Urothelium cell line (cell line): ENCODE results near the gene LRIT1.
"Not testable (repeated sequence)": the region's sequence is repeated elsewhere in the genome, so short reads cannot be mapped to it uniquely, and the experiment has no call there.

Experiments
- DNase-seq: peaks from one replicate; pipeline ENCODE4 v3.0.0; 2011; ENCODE audit warnings: low spot score, mixed read lengths
- FAIRE-seq: peaks from 2 replicates; lab custom pipeline; 2011; peaks lifted over from hg19 to GRCh38; lab: Jason Lieb, UNC

LRIT1 gene, protein sequence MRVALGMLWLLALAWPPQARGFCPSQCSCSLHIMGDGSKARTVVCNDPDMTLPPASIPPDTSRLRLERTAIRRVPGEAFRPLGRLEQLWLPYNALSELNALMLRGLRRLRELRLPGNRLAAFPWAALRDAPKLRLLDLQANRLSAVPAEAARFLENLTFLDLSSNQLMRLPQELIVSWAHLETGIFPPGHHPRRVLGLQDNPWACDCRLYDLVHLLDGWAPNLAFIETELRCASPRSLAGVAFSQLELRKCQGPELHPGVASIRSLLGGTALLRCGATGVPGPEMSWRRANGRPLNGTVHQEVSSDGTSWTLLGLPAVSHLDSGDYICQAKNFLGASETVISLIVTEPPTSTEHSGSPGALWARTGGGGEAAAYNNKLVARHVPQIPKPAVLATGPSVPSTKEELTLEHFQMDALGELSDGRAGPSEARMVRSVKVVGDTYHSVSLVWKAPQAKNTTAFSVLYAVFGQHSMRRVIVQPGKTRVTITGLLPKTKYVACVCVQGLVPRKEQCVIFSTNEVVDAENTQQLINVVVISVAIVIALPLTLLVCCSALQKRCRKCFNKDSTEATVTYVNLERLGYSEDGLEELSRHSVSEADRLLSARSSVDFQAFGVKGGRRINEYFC

DNA sequence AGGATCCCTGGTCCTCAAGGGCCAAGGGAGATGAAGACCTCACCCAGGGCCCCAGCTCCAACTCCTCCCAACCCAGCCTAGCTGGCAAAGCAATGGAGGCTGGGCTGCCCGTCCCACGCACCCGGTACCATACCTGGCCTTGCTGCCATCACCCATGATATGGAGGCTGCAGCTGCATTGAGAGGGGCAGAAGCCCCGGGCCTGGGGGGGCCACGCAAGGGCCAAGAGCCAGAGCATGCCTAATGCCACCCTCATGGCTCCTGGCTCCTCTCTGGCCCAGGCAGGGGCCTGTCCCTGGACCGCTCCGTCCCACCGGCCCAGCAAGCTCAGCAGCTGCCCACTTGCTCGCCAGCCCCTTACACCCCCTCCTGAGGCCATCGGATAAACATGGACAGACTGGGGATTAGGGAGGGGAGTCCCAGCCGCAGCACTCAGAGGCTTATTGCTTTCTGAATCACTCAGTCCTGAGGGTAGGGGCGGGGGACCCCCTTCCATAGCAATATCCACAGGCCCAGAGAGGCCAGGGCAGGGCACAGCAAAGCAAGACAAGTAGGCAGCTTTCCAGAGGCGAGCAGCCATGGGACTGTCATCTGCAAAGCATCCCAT, at the start of gene LRIT1:
Gene LRIT1 (minus strand): TSS at position 362 of the 606 bp plus-strand sequence. CDS start 107 bp downstream, at position 255.
- DNase-seq = no peak
- FAIRE-seq = no peak

DNA sequence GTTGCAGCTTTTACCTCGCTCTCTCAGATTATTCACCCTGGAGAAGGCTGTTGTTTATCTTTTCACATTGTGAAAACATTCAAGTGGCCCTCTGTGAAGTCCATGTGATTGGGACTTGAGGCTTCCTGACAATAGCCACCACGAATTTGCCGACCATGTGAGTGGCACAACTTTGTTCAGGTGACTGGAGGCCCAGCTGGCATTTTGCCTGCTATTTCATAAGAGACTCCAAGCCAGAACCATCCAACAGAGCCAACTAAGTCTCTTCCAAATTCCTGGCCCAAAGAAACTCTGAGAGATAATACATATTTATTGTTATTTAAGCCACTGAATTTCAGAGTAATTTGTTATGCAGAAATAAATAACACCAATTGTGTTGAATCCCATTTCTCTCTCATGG, 48.9 kb upstream of the LRIT1 start:
- DNase-seq (no peak), FAIRE-seq (no peak)

DNA sequence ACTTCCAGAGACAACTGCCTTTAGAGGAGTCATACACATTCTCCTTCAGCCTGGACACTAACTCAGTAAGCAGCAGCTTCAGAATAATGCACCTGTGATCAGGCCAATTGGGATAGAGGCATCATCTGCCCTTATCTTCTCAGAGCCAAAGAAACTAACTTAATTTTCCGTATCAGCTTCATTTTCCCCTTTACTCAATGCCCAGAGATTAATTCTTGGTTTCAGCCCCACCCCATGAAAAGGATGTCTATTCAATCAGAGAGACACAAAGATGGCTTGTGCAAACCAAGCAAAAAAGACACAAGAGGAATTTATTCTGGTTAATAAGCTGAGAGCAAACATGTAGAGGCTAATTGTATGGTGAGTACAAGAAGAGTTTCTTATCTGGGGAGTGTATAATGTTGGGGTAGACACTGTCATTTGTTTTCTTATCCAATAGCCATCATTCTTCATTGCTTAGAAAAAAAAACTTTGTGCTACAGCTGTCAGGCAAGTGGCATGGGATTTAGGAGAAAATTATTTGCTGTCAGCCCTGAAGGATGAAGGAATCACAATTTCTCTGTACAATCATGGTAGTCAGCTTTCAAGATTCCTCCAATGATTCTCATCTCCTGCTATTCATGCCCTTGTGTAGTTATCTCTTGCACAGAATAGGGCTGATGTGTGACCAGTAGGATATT, 48.3 kb upstream of the LRIT1 start:
- no peak for DNase-seq
- no peak for FAIRE-seq

DNA sequence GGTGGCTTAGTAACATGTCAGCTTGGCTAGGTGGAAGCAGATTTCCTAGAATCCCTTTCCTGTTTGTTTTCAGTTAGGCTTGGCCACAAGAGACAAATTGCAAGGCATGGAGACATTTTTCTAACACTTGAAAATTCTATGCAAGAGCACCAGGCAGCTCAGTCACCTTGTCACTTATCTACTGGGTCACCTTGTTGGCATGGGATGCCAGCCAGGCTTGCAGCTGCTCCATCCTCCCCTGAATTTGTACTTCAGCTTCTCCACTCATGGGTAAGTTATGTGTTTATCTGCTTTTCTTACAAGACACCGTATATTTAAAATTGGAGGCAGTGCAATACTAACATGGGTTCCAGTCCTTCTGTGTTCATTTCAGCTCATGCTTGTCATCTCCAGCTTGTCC, 46.8 kb upstream of the LRIT1 start:
- no peak for DNase-seq
- no peak for FAIRE-seq

DNA sequence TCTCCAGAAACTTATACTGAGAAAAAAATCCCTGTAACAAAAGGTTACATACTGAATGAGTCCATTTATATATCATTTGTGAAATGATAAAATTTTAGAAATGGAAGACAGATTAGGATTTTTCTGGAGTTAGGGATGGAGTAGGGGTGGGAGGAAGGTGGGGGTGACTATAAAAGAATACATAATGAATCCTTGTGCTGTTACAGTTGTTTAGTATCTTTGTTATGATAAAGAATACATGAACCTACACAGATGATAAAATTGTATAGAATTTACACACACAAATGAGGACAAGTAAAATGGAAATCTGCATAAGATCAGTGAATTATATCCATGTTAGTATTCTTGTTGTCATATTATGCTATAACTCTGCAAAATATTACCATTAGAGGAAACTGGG, 45.3 kb upstream of the LRIT1 start:
- DNase-seq (no peak), FAIRE-seq (no peak)

DNA sequence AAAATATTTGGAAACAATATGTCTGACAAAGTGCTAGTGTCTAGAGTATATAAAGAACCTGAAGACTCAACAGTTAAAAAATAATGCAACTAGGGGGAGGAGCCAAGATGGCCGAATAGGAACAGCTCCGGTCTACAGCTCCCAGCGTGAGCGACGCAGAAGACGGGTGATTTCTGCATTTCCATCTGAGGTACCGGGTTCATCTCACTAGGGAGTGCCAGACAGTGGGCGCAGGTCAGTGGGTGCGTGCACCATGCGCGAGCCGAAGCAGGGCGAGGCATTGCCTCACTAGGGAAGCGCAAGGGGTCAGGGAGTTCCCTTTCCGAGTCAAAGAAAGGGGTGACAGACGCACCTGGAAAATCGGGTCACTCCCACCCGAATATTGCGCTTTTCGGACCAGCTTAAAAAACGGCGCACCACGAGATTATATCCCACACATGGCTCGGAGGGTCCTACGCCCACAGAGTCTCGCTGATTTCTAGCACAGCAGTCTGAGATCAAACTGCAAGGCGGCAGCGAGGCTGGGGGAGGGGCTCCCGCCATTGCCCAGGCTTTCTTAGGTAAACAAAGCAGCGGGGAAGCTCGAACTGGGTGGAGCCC, 38.6 kb upstream of the LRIT1 start:
- FAIRE-seq, DNase-seq: not testable (repeated sequence)

DNA sequence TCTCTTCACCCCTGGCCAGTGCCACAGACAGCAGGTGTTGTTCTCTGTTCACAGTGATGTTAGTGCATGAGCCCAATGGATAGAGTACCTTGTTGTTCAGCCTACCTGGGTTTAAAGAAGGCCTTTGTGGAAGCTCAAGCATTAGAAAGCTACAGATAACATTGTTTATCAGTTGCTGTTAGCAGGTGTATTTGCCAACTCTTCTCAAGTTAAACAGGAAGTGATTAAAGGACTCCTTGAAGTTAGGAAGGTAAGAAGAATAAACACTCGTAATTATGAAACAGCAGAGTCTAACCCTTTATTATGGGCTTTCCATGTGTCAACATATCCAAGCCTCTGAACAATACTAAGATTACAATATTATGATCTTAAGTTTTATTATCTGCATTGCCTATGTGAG, 29.4 kb upstream of the LRIT1 start:
- FAIRE-seq = no peak
- no peak for DNase-seq

DNA sequence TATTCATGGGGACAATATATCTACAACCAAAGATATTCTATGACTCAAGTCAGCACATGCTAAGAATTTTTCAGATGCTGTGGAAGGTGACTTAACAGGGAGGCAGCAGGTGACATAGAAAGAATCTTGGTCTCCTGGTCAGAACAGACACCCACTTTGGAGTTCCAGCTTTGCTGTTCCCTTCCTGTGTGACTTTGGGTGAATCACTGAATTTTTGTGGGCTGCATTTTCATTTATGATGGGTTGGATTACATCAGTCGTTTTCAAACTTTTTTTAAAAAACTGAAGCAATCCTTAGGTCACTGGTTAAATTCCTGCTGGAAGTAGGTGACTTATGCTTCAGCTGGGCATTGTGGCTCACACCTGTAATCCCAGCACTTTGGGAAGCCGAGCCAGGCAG, 28.4 kb upstream of the LRIT1 start:
- FAIRE-seq (no peak), DNase-seq (peak; percentile 76)

DNA sequence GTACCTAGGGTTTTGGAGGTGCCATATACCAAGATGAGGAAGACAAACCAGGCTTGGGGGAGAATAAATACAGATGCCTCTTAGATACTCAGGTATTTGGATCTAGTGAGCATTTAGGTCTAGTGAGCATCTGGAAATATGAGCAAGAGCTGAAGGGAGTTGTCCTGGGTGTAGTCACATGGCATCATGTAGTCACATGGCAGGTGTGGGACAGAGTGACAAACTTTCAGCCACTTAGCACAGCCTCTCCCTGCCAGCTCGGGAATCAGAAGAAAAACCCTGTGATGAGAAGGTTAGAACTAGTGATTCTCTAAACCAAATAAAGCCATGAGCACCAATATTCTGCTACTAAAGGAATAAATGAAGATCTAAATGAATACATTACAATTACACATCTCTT, 27.8 kb upstream of the LRIT1 start:
- no peak for FAIRE-seq

DNA sequence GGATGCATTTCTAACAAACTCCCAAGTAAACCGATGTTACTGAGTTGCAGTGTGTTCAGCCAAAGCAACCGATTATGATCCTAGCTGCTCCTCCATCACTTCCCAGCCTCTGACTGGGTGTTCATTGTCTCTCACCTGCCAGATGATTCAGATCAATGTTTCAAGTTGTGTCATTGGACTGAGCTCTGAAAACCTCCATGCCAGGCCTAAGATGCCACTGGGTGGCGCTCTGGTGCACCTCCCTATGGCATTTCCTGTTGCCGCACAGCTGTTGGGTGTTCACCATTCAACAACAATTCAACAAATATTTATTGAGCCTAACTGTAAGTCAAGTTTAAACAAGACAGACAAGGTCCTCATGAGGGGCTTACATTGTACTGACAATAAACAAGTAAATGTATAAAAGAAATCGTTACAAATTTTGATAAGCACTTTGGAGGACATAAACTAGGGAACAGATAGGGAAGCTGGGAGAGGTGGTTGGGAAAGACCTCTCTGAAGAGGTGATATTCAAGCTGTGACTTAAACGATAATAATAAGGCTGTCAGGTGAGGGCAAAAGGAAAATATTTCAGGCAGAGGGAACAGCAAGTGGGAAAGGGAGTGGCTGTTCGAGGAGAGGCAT, 26.3 kb upstream of the LRIT1 start:
- FAIRE-seq (no peak), DNase-seq (peak; percentile 34)

More for the DNA sequence above, 27.8 kb upstream of the LRIT1 start:
- DNase-seq = no peak

DNA sequence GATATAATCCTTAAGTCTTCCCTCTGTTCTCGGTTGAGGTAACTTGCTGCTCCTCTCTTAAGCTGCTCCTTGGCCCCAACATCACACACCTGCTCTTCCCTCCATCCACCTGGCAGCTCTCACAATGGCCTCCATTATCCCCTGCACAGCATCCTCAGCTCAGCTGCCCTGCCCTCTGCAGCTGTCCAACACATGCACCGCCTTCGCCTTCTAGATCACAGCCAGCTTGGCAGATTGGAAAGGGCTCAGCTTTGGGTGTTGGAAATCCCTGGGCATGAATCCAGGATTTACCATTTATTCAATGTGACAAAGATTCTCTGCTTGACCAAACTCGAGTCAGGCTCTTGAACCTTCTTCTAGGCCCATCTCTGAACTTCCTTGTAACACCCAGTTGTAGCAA, 24.1 kb upstream of the LRIT1 start:
- DNase-seq (peak; percentile 16), FAIRE-seq (no peak)

DNA sequence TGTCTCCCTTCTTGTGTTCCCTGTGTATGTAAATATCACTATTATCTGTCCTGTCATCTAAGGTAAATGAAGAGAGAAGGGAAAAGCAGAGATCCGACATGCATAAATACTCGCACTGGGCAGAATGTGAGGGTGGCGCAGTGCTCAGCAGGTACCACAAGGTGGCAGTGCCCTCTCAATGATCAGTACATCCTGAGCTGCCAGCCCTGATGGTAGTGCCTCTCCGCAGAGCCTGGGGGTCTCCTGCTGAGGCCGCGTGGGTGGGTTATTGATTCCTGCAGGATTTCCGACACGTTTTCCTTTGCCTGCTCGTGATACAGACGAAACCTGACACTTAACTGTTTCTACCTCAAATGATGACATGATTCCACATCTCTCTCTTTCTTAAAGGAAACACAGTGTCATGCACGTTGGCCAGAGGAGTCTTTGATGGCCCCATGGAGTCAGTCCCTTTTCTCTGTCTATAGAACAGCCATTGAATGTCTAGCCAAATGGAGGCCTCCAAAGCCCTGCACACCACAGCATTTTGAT, 23.3 kb upstream of the LRIT1 start:
- FAIRE-seq = peak; percentile 67
- DNase-seq = peak; percentile 76

DNA sequence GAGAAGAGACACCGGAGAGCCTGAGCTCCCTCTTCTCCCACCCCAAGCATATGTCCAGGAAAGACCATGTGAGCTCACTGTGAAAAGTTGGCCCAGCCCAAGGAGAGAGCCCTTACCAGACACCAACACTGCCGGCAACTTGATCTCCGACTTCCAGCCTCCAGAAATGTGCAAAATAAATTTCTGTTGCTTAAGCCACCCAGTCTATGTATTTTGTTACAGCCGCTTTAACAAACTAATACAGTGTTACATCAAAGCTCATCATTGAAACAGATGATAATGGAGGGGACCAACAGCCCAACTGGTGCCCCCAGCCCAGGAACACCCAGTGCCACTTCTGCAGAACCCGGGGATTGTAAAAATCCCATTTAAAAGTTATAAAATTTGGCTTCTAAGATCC, 22.4 kb upstream of the LRIT1 start:
- DNase-seq (no peak), FAIRE-seq (no peak)

DNA sequence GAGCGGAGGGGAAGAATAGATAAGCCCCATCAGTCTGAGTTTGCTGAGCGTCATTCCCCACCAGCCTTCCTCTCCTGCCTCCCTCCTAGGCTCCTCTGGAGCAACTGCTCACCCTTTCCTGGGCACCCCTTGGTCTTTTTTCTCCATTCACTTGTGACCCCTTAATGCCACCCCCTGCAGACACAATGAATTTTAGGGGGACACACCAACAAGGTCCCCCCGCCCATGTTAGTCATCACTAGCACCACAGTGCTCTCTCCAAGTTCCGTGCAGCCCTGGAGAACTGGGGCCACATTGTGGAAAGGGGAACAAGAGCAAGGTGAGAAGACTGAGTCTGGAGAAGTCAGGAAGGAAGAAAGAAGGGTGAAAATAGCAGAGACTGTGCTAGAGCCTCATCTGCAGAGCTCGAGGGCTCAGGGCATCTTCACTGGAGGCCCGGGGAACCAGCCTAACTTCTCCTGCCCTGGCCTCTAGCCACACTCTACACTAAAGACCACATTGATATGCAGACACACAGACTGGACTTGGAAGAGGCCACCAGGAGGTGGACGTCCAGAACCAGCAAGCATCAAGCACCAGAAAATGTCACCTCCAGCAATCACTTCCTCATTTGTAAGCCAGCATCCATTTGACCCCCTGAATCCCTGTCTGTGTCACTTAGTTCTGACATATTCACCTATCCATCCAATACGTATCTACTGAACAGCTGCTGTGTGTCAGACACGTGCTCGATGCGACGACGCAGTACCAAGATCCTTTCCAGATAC, 21.0 kb upstream of the LRIT1 start:
- DNase-seq = no peak
- FAIRE-seq = no peak

DNA sequence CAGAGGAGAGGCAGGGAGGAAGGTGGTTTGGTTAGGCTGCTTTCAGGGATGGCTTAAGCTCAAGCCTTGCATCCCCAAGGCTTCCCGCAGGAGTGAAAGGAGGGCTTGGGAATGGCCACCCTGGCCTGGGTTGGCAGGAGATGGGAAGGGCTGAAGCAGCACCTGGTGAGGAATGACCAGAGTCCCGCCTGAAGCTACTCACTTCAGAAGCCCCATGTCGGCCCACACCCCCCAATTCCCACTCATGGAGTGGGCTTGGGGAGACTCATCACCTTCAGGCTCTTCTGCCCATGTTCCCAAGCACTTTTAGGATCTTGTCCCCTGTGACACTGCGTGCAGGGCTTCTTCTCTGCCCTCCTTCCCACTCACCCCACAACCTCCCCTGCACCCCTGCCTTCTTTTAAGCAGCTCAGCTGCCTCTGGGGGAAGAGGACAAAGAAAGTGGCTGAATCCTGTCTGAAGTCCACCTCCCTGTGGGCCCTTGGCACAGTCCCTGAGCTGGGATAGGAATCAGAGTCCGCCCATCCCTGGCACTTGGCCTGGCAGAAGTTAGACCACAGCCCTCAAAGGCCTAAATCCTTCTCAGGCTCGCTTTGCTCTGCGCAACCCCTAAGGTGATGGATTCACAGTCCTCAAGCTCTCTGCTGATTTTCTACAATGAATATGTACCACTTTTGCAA, 20.0 kb upstream of the LRIT1 start:
- DNase-seq (no peak), FAIRE-seq (no peak)

DNA sequence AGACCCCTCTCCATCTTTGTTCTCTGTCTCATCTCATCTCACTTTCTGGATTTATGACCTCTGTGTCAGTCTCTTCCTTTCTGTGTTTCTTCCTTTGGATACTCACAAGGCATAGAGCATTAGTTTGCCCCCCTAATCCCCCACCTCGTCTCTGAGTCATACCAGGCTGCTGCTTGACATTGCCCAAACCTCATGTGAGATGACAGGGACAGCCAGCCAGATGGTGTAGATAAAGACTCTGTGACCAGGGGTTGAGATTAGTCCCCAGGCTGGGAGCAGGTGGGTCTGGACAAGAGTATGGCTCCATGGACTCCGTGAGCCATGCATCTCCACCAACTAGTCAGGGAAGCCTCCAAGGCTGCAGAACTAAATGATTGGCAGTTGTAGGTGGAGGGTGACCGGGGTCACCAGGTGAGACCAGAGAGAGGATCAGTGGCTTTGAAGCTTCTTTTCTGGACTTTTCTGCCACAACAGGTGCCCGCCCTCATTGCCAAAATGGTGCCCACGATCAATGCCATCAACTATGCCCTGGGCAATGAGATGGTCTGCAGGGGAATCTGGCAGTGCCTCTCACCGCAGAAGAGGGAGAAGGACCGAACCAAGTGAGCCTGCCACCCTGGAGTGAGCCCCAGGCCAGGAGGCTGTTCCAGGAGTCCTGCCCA, 16.8 kb upstream of the LRIT1 start:
- no peak for FAIRE-seq
- no peak for DNase-seq

DNA sequence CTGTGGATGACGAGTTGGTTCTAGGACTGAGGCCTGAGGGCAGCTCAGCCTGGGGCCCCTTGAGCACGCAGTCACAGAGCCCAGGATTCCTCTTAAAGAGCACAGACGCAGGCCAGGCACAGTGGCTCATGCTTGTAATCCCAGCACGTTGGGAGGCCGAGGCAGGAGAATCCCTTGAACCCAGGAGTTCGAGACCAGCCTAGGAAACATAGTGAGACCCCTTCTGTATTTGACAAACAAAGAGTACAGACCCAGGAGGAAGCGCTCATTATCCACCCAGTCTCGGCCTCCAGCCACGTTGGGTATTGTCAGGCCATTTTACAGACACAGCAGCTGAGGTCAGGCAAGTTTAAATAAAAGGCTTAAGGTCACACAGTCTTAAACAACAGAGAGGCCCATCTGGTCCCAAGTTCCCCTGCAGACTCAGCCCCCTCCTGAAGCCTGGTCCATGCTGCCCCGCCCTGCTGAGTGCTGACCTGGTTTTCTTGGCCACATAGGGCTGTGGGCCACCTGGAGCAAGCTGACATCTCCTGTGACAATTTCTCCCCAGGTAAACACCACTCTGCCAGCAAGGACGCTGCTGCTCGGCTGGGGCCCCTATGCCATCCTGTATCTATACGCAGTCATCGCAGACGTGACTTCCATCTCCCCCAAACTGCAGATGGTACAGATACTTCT, 16.1 kb upstream of the LRIT1 start:
- FAIRE-seq = no peak
- DNase-seq = no peak
